COR-L47 (cell line): ENCODE results near the gene GPER1.

Experiments
- DNase-seq: peaks from one replicate; lab custom pipeline; 2025; lab: John Stamatoyannopoulos, UW

The GPER1 gene

GRCh38 chr7:1090686-1091643, 3.1 kb downstream of the GPER1 start:
- DNase-seq = no peak

GRCh38 chr7:1091644-1092027, 3.7 kb downstream of the GPER1 start:
- DNase-seq = no peak

- no peak for DNase-seq
Observed at GRCh38 chr7:1092161-1092632, 4.3 kb downstream of the GPER1 start.

- DNase-seq = no peak
Observed at GRCh38 chr7:1092806-1093501, 5.0 kb downstream of the GPER1 start.

GRCh38 chr7:1093502-1093843, 5.6 kb downstream of the GPER1 start:
- no peak for DNase-seq

DNA sequence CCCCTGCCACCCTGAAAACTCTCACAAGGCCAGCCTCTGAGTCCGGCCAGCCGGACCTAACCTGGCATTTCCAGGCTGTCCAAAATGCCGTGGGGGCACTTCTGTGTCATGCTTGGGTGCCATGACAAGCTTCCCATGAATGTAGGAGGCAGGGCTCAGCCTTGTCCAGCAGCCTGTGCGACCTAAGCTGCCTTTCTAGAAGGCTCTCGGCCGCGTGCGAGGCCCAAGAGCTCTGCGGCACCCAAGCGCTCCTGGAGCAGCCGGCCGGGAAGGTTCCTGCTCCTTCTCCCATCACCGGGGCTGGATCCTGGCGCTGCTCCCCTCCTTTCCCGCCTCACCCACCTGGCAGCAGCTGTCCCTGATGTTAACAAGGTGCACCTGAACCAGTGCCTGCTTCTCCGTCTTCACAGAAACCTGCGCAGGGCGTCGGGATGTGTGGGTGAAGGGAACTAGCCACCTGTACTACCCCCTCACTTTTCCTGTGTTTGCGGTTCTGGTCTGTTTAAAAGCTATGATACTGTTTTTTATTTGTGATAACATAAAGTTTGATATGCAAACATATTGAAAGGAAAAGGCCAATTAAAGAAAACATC, 6.1 kb downstream of the GPER1 start:
- DNase-seq = no peak

DNA sequence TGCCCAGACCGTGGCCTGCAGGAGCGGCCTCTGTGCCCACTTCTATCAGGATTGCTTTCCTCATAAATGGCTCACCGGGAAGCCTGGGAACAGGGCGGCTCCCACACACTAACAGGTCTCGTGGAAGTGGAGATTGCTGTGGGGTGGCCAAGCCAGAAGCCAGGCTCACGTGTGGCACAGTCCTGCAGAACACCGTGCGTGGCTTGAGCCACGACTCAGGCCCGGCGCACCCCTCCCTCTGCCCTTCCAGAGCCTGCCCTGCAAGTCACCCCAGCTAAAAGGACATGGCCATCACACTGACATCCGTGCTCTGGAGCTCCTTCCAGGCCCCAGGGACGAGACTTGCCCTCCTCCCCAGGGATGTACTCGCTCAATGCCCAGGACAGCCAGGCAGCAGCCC, 7.0 kb downstream of the GPER1 start:
- no peak for DNase-seq

GRCh38 chr7:1095621-1096155, 7.8 kb downstream of the GPER1 start:
- DNase-seq = no peak

GRCh38 chr7:1096156-1097119, 8.5 kb downstream of the GPER1 start:
- DNase-seq = no peak

DNA sequence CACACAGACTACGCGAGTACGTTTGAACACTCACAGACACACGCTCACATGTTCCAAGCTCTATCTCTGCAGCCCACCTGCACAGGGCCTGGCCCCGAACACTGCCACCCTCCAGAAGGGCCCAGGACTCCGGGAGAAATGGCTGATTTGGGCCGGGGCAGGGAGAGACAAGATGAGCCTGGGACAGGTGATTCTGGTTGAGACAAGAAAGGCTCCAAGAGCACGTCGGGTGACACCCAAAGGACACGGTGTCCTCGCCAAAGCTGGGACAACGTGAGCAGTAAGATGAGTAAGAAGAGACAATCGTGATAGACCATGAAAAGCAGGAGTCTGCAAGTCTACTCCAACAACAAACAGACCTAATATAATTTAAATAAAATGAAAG, 9.2 kb downstream of the GPER1 start:
- no peak for DNase-seq

- no peak for DNase-seq
Observed at GRCh38 chr7:1098243-1099153, 10.6 kb downstream of the GPER1 start.

DNA sequence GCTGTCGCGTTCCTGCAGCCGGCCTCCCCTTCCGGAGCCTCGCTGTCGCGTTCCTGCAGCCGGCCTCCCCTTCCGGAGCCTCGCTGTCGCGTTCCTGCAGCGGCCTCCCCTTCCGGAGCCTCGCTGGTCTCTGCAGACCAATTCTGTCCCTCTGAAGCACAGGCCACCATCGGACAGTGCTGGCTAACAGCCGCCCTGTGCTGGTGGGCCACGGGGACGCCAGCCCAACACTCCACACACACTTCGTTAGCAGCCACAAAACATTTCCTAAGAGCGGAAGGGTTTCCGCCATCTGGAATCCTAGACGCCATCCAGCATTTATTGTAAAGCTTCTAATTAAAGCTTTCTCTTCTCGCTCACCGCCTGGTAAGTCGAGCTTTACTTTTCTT, 11.2 kb downstream of the GPER1 start:
- no peak for DNase-seq

GRCh38 chr7:1099637-1100036, 11.7 kb downstream of the GPER1 start:
- DNase-seq = no peak

DNA sequence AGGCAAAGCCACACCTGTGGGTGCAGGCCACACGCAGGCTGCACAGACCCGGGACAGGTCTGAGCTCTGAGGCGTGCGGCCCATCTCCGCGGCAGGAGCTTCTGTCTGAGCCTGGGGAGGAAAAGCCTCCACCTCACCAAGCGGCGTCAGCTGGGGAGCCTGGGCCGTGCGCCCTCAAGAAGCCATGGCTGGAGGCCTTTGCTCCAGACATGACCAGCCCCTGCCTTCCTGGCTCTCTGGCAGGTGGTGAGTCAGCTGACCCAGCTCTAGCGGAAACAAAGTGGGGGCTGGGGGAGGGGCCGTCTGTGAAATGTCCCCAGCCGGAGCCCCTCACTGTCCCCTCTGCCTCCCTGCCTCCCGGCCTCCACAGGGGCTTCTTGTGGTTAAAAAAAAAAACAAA, 12.5 kb downstream of the GPER1 start:
- no peak for DNase-seq

GRCh38 chr7:1100834-1101562, 13.1 kb downstream of the GPER1 start:
- no peak for DNase-seq

GRCh38 chr7:1101563-1102431, 13.9 kb downstream of the GPER1 start:
- DNase-seq = no peak

DNA sequence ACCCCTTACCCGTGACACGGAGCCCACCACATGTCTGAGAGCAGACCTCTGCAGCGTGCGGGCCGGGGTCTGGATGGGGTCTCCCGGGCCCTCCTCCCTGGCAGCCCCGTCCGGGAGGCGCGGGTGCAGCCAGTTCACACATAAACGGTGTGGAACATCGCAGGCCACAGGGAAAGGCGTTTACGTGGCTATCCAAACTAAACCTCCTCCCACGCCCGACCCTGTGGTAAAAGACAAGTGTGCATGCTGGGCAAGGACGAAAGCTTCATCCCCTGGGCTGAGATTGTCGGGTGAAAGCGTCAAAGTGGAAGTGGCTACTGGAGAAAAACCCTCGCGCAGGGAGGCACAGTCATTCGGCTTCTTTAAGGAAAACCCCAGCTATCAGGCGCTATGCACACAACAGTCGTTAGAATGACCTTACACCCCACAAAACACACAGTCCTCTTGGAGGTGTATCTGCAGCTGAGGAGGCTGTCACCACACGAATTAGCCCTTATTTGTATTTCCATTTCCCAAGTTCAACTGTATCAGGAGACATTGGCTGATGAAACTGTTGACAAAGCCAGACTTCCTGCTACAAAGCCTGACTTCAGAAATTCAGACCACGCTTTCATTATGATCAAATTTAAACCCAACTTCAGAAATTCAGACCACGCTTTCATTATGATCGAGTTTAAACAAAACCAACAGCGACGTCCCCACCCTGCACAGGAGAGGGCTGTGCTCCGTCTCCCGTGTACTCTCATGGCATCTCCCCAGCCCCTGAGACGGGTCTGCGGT, 15.3 kb downstream of the GPER1 start:
- no peak for DNase-seq
